ENCODE measurements around the gene ACTR3.

DNA sequence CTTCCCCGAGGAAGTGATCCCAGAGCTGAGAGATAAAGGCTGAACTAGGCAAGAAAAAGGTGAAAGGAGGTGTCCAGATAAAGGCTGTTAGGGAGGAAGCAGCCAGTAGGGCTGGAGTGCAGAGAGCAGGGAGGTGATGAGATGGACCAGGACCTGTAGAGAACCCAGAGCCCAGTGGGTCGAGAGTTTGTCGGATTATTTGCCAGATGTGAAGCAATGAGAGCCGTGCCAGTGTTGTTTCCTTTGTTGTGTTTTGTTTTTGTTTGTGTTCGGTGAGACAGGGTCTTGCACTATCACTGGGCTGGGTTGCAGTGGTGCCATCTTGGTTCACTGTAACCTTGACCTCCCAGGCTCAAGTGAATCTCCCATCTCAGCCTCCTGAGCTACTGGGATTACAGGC is 111.3 kb downstream of the ACTR3 start:
- TF ChIP-seq EZH2 (IDR thresholded peaks at IDR 0.05; ENCODE audit: borderline replicate concordance, control insufficient read depth, low read depth, low read length) (no peak), POLR2A (IDR thresholded peaks at IDR 0.05; ENCODE audit: low read depth, low read length) (no peak), CHD2 (IDR thresholded peaks at IDR 0.05; ENCODE audit: borderline replicate concordance, low read depth, low read length) (no peak)
- TF ChIP-seq, protein P1, sequence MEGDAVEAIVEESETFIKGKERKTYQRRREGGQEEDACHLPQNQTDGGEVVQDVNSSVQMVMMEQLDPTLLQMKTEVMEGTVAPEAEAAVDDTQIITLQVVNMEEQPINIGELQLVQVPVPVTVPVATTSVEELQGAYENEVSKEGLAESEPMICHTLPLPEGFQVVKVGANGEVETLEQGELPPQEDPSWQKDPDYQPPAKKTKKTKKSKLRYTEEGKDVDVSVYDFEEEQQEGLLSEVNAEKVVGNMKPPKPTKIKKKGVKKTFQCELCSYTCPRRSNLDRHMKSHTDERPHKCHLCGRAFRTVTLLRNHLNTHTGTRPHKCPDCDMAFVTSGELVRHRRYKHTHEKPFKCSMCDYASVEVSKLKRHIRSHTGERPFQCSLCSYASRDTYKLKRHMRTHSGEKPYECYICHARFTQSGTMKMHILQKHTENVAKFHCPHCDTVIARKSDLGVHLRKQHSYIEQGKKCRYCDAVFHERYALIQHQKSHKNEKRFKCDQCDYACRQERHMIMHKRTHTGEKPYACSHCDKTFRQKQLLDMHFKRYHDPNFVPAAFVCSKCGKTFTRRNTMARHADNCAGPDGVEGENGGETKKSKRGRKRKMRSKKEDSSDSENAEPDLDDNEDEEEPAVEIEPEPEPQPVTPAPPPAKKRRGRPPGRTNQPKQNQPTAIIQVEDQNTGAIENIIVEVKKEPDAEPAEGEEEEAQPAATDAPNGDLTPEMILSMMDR (IDR thresholded peaks at IDR 0.05 in 2 of 3, conservative IDR thresholded peaks at IDR 0.05 in 1 of 3; ENCODE audit: control insufficient read depth in 2 of 3, extremely low read depth in 1 of 3, insufficient read depth in 1 of 3, low read depth in 3 of 3, low read length in 3 of 3), result no peak
- TF ChIP-seq, protein P2, sequence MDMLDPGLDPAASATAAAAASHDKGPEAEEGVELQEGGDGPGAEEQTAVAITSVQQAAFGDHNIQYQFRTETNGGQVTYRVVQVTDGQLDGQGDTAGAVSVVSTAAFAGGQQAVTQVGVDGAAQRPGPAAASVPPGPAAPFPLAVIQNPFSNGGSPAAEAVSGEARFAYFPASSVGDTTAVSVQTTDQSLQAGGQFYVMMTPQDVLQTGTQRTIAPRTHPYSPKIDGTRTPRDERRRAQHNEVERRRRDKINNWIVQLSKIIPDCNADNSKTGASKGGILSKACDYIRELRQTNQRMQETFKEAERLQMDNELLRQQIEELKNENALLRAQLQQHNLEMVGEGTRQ (IDR thresholded peaks at IDR 0.05; ENCODE audit: borderline replicate concordance, low read depth, low read length), result no peak
